ENCODE results near the gene FHAD1. TPM values are rescaled to one million over a fixed set of nuclear protein-coding genes. Genes with fewer than 3 reads are reported as not detected.

The FHAD1 gene
- 0.84 TPM for polyA plus RNA-seq (2013, experiment 1 of 2; ENCODE audit: insufficient read length)
- 0.77 TPM for polyA plus RNA-seq (2013, experiment 2 of 2; ENCODE audit: insufficient read length)

DNA sequence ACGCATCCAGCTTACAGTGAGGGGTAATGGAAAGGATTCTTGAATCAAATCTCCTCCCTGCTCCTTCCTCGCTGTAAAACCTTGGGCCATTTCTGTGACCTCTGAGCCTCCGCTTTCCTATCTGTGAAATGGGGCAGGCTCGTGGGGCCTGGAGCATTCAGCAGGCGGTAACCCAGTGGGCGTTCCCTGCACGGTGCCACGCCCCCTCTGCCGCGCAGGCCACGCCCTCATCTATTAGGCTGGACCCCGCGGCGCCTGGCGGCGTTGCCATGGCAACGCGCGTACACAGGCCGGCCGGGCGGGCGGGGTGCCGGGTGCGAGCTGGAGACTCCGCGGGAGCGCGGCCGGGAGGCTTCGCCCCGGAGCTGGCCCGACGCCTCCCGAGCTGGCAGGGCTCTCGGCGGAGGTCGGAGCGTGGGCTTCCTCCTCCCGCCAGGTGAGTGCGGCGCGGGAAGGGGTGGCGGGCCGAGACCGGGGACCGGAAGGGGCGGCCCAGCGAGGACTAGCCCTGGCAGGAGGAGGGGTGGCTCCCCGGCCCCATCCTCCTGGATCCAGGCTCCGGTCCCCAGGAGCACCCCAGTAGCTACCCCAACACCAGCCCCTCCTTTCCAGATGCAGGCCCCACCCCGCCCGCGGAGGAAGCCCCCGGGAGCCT, at the start of gene FHAD1:
Gene FHAD1, plus strand, starts transcription at position 264 of the 655 bp plus-strand sequence. CDS start 4,562 bp downstream, outside the sequence.
- peak; percentile 42 for DNase-seq

DNA sequence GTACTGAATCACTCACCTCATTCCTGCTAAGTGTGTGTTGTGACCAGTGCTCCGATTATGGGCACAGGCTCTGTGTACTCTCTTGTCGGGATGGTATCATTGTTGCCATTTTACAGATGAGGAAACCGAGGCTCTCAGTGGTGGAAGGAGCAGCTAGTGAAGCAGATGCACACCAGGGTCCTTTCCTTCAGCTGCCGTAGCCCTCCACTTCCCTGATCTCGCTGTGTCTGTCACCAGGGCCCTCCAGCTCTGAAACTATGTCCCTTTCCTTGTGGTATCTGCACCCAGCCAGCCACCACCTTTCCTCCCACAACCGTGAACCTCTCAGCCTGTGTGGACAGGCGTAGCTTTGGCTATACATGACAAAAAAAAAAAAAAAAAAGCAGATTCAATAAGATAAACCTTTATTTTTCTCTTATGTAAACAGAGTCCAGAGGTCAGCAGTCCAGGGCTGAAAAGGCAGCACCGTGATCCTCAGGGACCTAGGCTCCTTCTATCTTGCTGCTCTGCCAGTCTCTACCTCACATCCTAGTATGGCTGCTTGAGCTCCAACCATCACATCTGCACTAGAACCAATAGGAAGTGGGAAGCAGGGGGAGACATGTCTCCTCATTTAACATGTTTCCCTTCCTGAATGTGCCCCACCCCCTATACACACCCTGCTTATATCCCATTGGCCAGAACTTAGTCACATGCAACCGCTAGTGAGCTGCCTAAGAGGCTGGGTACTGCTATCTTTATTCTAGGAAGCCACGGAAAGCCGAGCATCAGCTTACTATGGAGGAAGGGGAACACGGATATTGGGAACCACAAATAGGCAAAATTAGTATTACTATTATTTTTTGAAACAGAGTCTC, 49.2 kb upstream of the FHAD1 start:
- no peak for DNase-seq

DNA sequence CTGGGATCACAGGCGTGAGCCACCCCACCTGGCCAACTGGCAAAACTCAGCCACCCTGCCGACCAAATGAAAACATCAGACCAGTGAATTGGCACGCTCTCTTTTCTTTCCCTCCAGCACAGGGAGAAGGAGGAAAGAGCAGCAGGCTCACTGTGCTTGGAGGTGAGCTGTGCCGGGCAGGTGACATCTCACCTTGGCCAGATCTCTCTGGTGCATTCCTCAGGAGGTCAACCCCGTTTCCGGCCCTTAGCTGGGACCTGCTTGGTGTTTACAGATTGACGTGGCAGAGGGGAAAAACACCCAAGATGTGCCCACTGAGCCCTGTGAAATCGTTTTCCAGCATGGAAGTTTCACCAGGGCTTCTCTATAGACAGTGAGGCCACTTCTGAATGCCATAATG, 48.3 kb upstream of the FHAD1 start:
- DNase-seq = no peak

DNA sequence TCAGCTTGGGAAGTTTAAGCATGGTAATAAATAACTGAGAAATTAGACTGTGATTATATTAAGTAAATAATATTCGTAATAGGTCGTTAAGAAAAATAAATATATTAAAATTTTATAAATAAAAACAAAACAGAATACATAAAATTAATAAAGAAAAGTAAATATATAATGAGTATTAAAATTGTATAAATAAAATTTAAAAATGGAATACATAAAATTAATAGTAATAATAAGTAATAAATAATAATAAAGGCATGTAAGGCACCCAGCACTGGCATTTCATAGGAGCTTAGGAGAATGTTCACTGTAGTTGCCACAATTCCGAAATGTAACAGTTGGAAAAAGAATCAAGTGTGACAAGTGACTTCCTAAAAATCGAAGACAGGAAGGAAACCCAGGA, 45.8 kb upstream of the FHAD1 start:
- no peak for DNase-seq

DNA sequence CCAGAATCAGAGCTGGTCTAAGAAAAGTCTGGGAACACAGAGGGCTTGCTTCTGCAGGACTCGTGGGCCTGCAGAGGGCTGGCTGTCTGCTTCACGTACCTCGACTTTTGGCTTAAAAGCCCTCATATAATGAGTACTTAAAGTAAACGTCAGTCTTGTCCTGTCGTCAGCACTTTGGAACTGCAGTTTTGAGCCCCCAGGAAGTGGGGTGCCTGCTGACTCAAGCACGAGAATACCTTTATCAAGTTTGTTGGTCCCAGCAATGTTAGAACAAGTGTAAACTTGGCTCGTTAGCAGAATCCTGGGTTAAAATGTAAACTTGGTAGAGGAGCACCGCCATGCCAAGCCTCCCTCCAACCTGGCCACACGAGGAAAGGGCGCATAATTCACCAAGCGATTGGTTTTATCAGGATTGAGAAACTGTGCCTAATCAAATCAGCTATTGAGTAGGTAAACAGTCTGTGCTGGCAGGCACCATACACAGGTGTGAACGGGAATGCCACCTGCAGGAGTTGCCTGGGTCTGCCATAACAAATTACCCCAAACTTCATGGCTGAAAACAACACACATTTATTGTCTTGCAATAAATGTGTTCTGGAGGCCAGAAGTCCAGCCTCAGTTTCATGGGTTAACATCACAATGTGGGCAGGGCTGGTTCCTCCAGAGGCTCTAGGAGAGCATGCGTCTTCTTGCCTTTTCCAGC, 45.0 kb upstream of the FHAD1 start:
- no peak for DNase-seq

DNA sequence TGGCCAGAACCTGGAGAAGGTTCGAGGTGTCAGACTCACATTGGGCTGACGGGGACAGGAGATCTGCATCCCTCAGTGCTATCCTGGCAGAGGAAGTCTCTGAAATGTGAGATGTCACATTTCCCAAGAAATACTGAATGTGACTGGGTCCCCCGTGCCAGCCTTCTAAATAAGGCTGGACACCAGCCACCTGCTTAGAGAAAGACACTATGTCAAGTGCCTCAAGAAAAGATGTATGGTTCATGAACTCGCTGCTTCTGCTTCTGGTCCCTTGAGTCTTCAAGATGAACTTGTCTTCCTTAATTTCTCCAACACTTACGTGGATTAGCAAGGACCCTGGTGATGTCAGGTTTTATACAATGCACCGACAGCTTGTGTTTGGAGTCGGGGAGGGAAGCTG, 42.1 kb upstream of the FHAD1 start:
- no peak for DNase-seq

DNA sequence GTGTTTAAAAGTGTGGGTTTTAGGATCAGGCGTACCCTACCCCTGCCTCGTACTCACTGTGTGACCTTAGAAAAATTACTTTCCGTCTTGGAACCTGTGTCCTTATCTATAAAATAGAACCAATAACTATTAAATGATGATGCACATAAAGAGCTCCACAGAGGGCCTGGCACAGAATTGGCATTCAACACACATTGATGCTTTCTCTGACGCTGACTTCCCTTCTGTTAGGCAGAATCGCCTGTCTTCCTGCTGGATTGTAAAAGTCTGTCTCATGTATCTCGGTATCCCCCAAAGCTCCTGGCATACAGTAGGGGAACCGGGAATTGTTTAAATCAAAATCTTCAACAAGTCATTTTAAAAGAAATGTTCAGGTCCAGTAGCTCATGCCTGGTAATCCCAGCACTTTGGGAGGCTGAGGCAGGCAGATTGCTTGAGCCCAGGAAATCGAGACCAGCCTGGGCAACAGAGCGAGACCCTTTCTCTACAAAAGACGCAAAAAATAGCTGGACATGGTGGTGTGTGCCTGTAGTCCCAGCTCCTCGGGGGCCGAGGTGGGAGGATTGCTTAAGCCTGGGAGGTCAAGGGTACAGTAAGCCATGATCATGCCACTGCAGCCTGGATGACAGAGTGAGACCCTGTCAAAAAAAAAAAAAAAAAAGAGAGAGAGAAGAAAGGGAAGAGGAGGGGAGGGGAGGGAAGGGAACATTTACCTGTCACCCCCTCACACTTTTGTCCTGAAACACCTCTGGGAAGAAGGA, 41.3 kb upstream of the FHAD1 start:
- no peak for DNase-seq

DNA sequence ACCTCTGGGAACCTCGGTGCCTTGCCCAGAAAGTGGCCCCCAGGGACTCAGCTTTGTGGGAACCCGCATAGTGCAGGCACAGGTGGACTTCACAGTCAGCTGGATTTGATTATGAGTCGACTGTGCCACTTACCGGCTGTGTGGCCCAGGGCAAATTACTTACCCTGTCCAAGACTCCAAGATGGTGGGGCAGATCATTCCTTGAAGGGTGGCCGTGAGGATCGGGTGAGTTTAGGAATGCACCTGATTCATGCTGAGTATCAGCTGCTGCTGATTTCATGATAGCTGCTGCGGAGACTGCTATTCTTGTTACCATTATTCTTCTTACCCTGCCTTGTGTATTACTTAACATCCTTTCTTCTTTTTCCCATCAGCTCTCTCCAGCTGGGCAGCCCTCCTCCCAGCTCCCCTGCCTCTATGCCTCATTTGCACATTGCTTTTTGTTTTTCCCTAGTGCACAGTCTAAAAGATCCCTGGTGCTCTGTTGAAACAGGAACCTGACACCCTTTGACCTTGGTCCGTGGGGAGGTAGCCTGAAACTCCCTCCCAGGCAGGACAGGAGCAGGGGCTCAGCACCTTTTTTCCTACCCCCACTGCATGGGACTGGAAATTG, 40.5 kb upstream of the FHAD1 start:
- no peak for DNase-seq

DNA sequence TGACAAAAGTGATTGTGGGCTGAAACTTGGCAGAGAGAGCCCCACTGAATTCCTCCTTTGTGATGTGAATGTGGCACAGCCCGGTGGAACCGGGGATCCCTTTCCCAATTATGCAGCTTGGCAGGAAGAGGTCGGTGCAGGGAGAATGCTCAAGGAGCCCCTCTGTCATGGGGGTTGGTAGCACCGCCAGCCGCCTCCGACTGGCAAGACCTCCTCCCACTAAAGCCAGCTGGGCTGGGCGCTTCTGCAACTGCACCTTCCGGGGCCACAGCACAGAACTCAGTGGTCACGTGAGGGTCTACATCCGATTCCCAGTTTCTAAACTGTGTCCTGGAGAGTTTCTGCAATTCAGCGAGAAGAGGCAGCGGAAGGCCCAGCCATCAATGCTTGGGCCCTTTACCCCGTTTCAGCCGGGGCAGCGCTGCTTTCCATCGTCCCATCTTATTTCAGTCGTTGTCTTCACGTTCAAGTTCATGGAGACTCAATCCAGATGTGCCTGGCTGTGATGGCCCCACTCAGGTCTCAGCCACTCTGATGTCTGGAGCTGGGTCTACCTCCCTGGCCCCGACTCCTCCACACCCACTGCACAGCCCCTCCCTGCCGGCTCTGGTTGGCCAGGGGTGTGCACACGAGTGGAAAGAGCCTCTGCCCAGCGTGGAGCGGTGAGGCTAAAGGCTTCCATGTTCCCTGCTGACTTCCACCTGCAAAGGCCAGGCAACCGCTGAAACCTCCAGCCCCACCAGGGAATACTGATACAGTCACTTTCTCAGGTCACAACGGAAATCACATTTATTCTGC, 39.8 kb upstream of the FHAD1 start:
- no peak for DNase-seq

DNA sequence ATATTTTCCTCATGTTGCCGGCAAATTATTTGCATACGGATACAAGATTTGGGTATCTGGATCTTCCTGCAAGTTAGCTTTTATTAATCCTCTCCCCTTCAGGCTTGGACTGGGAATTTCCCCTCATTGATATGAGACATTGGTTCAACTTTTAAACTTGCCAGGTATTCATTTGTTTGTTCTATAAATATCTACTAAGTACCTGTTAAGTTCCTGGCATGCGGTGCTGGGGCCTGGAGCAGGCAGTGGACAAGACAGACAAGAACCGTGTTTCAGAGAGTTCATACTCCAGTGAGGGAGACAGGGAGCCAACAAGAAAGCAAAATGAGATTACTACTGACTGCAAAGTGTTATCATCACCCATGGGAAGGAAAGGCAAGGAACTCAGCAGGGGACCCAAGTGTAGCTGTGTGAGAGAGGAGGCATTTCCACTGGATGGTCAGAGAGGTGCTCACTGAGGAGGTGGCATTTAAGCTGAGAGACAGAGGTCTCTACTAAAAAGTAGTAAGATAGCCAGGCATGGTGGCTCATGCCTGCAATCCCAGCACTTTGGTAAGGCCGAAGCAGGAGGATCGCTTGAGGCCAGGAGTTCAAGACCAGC, 39.1 kb upstream of the FHAD1 start:
- DNase-seq = no peak

DNA sequence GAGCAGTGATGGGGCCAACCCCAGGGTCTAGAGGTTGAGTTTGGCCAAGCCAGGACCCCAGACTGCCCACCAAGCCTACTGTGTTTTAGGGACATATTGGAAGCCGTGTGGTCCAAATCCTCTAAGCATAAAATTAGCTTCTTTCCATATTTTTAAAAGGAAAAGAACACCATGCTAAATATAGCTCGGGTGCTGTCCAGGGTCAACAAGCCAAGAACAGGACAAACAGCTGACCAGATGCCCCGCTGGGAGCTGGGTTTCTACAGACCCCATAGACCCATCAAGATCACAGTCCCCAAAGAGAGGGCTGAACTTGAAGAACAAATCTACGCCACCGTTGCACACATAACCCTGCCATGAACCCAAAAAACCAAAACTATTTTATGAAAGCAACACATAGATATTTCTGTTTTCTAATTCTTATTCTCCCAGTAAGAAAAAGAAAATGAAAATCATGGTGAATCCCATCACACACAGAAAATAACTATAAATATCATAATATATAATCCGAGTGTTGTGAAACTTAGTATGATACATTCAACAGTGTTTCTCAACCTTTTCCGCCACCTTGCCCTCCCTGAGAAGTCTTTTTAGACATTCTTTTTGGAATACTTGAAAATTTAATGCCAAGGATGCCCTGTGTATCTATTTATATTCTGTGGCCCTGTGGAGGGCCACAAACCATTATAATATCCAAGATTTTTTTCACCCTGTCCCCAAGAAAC, 36.2 kb upstream of the FHAD1 start:
- no peak for DNase-seq

DNA sequence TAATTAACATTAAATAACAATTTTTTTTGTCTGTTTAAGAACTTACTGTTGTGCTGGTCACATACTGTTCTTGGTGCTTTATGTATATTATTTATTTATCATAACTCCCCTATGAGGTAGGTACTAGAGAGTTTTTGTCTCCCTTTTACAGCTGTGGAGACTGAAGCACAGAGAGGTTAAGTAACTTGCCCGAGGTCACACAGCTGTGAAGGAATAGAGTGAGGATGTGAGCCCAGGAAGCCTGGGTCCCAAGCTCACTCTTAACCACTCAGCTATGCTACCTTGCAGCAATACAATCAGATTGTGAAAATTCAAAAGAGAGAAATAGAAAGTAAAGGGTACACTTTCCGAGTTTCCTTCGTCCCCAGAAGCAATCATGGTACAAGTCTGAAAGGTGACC, 35.6 kb upstream of the FHAD1 start:
- no peak for DNase-seq

DNA sequence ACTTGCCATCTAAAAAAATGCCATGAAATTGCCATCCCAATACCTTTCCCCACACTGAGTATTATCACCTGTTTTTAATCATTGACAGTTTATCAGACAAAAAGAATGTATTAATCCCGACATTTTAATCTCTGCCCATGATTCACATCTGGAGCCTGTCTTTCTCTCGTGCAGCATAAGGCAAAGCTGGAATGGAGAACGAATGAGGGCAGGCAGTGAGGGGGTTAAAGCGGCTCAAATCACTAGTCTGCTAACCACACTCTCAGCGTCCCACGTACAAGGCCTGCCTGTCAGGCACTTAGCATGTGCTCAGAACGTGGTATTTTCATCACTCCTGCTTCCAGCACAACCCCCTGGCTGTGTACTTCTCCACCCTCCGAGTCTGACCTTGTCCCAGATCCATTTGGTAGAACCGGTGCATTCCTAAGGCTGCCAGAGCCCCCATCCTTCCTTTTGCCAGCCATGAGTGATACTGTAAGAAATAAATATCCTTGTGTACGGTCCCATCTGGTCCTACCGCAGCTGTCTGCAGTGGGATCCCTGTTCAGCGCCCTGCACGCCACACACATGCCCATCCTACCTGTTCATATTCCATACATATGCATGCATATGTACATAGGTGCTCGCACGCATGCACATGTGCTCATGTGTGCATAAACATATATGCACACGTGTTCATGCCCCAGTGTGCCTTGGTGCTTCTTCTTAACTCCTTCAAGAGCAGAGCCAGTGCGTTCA, 34.6 kb upstream of the FHAD1 start:
- DNase-seq = peak; percentile 53

DNA sequence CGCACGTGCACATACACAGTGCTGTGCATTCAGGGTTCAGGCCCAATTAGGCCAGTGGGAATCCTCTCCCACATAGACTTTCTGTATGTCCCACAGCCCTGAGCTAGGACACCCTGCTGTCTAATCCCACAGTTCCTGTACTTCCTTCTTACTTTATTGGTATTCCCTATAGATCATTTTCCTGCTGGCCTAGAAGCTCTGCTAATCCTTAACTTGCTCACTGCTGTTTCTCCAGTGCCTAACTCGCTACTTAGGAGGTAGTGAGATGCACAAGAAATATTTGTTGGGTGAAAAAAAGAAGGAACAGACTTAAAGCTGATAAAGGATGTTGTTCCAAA, 34.1 kb upstream of the FHAD1 start:
- no peak for DNase-seq

DNA sequence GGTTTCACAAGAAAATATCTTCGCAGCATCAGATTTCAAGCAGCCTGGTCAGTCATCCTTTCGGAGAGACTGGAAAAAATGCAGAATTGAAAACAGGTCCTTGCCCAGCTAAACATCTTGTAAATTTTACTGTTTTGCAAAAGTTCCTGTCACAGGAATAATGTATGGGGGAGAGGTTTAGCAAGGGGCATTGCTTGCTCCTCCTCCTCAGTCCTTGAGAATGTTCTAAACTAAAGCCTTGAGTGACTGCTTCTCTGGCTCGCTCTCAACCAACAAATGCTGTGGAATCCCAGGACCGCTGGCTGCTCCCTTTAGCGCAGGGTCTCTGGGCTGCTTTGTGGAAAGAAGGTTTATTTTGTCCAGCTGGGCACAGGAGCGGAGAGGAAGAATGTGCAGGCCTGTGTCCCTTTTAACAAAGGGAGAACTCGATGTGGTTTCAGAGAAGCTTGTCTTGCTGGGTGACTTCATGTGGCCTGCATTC, 33.6 kb upstream of the FHAD1 start:
- DNase-seq = peak; percentile 42

DNA sequence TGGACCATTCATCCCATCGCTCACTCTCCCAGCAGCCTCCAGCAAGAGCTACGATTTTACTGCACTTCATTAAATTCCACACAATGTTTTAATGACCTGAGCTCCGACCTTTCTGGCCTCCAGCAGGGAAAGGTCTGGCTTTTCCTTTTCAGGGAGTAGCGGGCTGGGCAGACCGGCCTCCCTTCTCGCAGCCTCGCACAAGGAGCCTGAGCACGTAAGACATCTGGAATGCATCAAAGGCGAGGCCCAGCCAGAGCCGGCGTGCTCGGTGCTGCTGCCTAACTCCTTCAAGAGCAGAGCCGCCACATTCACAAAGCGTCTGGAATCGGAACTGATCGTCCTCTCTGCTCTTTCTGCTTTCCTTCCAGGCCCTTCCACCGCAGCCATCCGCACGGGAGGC, 32.5 kb upstream of the FHAD1 start:
- peak; percentile 81 for DNase-seq

DNA sequence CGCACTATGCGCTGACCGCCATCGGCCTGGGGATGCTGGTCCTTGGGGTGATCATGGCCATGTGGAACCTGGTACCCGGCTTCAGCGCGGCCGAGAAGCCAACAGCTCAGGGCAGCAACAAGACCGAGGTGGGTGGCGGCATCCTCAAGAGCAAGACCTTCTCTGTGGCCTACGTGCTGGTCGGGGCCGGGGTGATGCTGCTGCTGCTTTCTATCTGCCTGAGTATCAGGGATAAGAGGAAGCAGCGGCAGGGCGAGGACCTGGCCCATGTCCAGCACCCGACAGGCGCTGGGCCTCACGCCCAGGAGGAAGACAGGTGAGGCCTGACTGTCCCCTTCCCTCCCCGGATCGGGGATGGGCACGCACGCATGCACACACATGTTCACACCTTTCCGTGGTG, 31.9 kb upstream of the FHAD1 start:
- no peak for DNase-seq

DNA sequence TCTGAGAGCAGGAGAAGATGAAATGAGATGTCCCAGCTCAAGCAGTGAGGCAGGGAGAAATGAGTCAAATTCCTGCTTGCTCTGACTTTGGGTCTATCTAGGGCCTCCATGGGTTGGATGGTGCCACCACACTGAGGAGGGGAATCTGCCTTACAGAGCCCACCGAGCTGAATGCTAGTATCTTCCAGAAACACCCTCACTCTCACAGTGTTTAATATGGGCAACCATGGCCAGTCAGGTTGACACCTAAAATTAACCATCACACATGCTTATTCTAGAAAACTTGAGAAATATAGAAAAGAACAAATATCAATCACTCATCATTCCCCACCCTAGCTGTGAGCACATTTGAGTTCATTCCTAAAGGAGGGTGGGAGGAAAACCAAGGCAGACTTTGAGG, 29.4 kb upstream of the FHAD1 start:
- DNase-seq = no peak
